ENCODE measurements around the gene ARMC8. TPM values are rescaled to one million over a fixed set of nuclear protein-coding genes. Genes with fewer than 3 reads are reported as not detected.

Gene ARMC8
- polyA plus RNA-seq, 2 of the 4 experiments (the other 2 are of a cell fraction), result 25.6 to 45.7 TPM

DNA sequence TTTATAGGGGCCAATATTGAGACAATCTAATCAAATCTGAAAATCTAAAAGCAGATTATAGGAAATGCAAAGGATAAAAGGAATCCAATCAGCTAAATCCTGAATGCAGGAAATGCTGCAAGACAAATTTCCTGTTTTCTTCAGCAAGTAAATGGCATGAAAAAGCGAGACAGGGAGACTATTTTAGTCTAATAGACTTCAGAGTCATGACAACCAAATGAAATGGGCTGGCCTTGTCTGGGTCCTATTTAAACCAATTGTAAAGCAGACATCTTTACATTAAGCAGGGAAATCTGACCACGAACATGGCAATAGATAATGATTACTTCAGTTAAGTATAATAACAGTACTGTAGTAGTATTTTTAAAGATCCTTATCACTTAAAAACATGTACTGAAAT lies 14.5 kb upstream of the ARMC8 start:
- WGBS (ENCODE audit: missing lambda C conversion rate), result 88% methylated on average over 2 of the region's 2 CpGs
- Histone ChIP-seq H3K4me3 (no peak overlapping the region), H3K4me1 (peaks cover 6% of the 10 kb centered on the region; the same call in 1 of the 3 replicates), H3K4me2 (no peak overlapping the region), H3K27ac (no peak overlapping the region), H3K9me3 (no peaks in the 10 kb centered on the region)
- FAIRE-seq, result no peak
- no peak for DNase-seq (ENCODE audit: low read depth in 1 of 2, low spot score in 1 of 2)
- CTCF ChIA-PET, result interaction anchor here (0.6 to 0.9 kb wide), 2 partner anchors 28 to 245 kb away, joined by 3 read pairs; no protein-coding TSS in a partner anchor
- TF ChIP-seq, protein P1, sequence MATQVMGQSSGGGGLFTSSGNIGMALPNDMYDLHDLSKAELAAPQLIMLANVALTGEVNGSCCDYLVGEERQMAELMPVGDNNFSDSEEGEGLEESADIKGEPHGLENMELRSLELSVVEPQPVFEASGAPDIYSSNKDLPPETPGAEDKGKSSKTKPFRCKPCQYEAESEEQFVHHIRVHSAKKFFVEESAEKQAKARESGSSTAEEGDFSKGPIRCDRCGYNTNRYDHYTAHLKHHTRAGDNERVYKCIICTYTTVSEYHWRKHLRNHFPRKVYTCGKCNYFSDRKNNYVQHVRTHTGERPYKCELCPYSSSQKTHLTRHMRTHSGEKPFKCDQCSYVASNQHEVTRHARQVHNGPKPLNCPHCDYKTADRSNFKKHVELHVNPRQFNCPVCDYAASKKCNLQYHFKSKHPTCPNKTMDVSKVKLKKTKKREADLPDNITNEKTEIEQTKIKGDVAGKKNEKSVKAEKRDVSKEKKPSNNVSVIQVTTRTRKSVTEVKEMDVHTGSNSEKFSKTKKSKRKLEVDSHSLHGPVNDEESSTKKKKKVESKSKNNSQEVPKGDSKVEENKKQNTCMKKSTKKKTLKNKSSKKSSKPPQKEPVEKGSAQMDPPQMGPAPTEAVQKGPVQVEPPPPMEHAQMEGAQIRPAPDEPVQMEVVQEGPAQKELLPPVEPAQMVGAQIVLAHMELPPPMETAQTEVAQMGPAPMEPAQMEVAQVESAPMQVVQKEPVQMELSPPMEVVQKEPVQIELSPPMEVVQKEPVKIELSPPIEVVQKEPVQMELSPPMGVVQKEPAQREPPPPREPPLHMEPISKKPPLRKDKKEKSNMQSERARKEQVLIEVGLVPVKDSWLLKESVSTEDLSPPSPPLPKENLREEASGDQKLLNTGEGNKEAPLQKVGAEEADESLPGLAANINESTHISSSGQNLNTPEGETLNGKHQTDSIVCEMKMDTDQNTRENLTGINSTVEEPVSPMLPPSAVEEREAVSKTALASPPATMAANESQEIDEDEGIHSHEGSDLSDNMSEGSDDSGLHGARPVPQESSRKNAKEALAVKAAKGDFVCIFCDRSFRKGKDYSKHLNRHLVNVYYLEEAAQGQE (IDR thresholded peaks at IDR 0.05), result no peak
- TF ChIP-seq POLR2AphosphoS2 (conservative IDR thresholded peaks at IDR 0.05; ENCODE audit: low read length) (no peak), CHD2 (IDR thresholded peaks at IDR 0.05; ENCODE audit: low read length, partially characterized antibody) (no peak), HOXB5 (CRISPR knock-in tag; IDR thresholded peaks at IDR 0.05) (no peak), KDM1A (IDR thresholded peaks at IDR 0.05; ENCODE audit: low read depth) (no peak), NFE2L2 (conservative IDR thresholded peaks at IDR 0.05; ENCODE audit: low read length) (no peak), FOSB (CRISPR knock-in tag; IDR thresholded peaks at IDR 0.05) (no peak), MAZ (IDR thresholded peaks at IDR 0.05; ENCODE audit: borderline replicate concordance, low read depth, low read length) (no peak), SMC3 (IDR thresholded peaks at IDR 0.05) (no peak), ZC3H11A (IDR thresholded peaks at IDR 0.05) (no peak), MAFK (IDR thresholded peaks at IDR 0.05; ENCODE audit: partially characterized antibody) (no peak), ESRRA (IDR thresholded peaks at IDR 0.05; ENCODE audit: borderline replicate concordance, low read length) (no peak), HOXB13 (CRISPR knock-in tag; IDR thresholded peaks at IDR 0.05; ENCODE audit: low read depth) (no peak), FOSL2 (IDR thresholded peaks at IDR 0.05) (no peak), FOSL2 (CRISPR knock-in tag; IDR thresholded peaks at IDR 0.05) (no peak), ZFP36 (IDR thresholded peaks at IDR 0.05; ENCODE audit: borderline replicate concordance, partially characterized antibody) (no peak), ZNF302 (CRISPR knock-in tag; IDR thresholded peaks at IDR 0.05) (no peak)
- TF ChIP-seq, protein P2, sequence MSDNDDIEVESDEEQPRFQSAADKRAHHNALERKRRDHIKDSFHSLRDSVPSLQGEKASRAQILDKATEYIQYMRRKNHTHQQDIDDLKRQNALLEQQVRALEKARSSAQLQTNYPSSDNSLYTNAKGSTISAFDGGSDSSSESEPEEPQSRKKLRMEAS (IDR thresholded peaks at IDR 0.05), result no peak
- TF ChIP-seq, protein P3, sequence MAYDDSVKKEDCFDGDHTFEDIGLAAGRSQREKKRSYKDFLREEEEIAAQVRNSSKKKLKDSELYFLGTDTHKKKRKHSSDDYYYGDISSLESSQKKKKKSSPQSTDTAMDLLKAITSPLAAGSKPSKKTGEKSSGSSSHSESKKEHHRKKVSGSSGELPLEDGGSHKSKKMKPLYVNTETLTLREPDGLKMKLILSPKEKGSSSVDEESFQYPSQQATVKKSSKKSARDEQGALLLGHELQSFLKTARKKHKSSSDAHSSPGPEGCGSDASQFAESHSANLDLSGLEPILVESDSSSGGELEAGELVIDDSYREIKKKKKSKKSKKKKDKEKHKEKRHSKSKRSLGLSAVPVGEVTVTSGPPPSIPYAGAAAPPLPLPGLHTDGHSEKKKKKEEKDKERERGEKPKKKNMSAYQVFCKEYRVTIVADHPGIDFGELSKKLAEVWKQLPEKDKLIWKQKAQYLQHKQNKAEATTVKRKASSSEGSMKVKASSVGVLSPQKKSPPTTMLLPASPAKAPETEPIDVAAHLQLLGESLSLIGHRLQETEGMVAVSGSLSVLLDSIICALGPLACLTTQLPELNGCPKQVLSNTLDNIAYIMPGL (CRISPR knock-in tag; IDR thresholded peaks at IDR 0.05; ENCODE audit: borderline replicate concordance), result no peak
- TF ChIP-seq, protein P4, sequence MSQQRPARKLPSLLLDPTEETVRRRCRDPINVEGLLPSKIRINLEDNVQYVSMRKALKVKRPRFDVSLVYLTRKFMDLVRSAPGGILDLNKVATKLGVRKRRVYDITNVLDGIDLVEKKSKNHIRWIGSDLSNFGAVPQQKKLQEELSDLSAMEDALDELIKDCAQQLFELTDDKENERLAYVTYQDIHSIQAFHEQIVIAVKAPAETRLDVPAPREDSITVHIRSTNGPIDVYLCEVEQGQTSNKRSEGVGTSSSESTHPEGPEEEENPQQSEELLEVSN (IDR thresholded peaks at IDR 0.05; ENCODE audit: borderline replicate concordance, low read depth), result no peak
- TF ChIP-seq, protein P5, sequence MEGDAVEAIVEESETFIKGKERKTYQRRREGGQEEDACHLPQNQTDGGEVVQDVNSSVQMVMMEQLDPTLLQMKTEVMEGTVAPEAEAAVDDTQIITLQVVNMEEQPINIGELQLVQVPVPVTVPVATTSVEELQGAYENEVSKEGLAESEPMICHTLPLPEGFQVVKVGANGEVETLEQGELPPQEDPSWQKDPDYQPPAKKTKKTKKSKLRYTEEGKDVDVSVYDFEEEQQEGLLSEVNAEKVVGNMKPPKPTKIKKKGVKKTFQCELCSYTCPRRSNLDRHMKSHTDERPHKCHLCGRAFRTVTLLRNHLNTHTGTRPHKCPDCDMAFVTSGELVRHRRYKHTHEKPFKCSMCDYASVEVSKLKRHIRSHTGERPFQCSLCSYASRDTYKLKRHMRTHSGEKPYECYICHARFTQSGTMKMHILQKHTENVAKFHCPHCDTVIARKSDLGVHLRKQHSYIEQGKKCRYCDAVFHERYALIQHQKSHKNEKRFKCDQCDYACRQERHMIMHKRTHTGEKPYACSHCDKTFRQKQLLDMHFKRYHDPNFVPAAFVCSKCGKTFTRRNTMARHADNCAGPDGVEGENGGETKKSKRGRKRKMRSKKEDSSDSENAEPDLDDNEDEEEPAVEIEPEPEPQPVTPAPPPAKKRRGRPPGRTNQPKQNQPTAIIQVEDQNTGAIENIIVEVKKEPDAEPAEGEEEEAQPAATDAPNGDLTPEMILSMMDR (IDR thresholded peaks at IDR 0.05), result no peak
- POLR2A ChIA-PET, result interaction anchor here (1.1 kb wide), 1 partner anchor 15 kb away, joined by 3 read pairs; no protein-coding TSS in a partner anchor
- no peak for ATAC-seq
